ENCODE results near the gene MRPL36.

MRPL36 gene

GRCh38 chr5:1764606-1764960, 35.1 kb downstream of the MRPL36 start:
- DNase-seq (ENCODE audit: low read depth in 3 of 3) = no peak

GRCh38 chr5:1763960-1764605, 35.6 kb downstream of the MRPL36 start:
- DNase-seq (ENCODE audit: low read depth in 3 of 3) = no peak

GRCh38 chr5:1763548-1763911, 36.1 kb downstream of the MRPL36 start:
- DNase-seq (ENCODE audit: low read depth in 3 of 3) = no peak

GRCh38 chr5:1762883-1763547, 36.6 kb downstream of the MRPL36 start:
- DNase-seq (ENCODE audit: low read depth in 3 of 3) = no peak

- no peak for DNase-seq (ENCODE audit: low read depth in 3 of 3)
These were observed 37.3 kb downstream of the MRPL36 start for GRCh38 chr5:1762121-1762882.

GRCh38 chr5:1761453-1761755, 38.2 kb downstream of the MRPL36 start:
- no peak for DNase-seq (ENCODE audit: low read depth in 3 of 3)

GRCh38 chr5:1760656-1761452, 38.8 kb downstream of the MRPL36 start:
- no peak for DNase-seq (ENCODE audit: low read depth in 3 of 3)

GRCh38 chr5:1760231-1760630, 39.4 kb downstream of the MRPL36 start:
- DNase-seq (ENCODE audit: low read depth in 3 of 3) = no peak

- no peak for DNase-seq (ENCODE audit: low read depth in 3 of 3)
These were observed 40.2 kb downstream of the MRPL36 start for GRCh38 chr5:1759378-1759970.

- DNase-seq (ENCODE audit: low read depth in 3 of 3) = no peak
These were observed 41.1 kb downstream of the MRPL36 start for GRCh38 chr5:1758574-1758973.

- DNase-seq (ENCODE audit: low read depth in 3 of 3) = no peak
These were observed 42.1 kb downstream of the MRPL36 start for GRCh38 chr5:1757511-1757910.

- DNase-seq (ENCODE audit: low read depth in 3 of 3) = no peak
These were observed 43.2 kb downstream of the MRPL36 start for GRCh38 chr5:1756481-1756880.

GRCh38 chr5:1755321-1755949, 44.2 kb downstream of the MRPL36 start:
- no peak for DNase-seq (ENCODE audit: low read depth in 3 of 3)

GRCh38 chr5:1754531-1755220, 45.0 kb downstream of the MRPL36 start:
- no peak for DNase-seq (ENCODE audit: low read depth in 3 of 3)

GRCh38 chr5:1753490-1753889, 46.1 kb downstream of the MRPL36 start:
- no peak for DNase-seq (ENCODE audit: low read depth in 3 of 3)

GRCh38 chr5:1752881-1753280, 46.8 kb downstream of the MRPL36 start:
- no peak for DNase-seq (ENCODE audit: low read depth in 3 of 3)

GRCh38 chr5:1751864-1752822, 47.5 kb downstream of the MRPL36 start:
- DNase-seq (ENCODE audit: low read depth in 3 of 3) = no peak

GRCh38 chr5:1751026-1751863, 48.4 kb downstream of the MRPL36 start:
- no peak for DNase-seq (ENCODE audit: low read depth in 3 of 3)

- no peak for DNase-seq (ENCODE audit: low read depth in 3 of 3)
These were observed 49.2 kb downstream of the MRPL36 start for GRCh38 chr5:1750469-1750868.
